Endodermal cell (in vitro differentiated cells): ENCODE results near the gene IAH1. TPM values are rescaled to one million over a fixed set of nuclear protein-coding genes. Genes with fewer than 3 reads are reported as not detected.

Source experiments
- DNase-seq: peaks from one replicate; pipeline ENCODE4 v3.0.0-alpha.2; 2017
- H3K27ac ChIP-seq: 2 replicates; pipeline ENCODE4 v1.5.1; 2013; ENCODE audit warnings: mild to moderate bottlenecking, low read depth, low read length, moderate library complexity
- H3K27me3 ChIP-seq: 2 replicates; pipeline ENCODE4 v1.6.1; 2013; ENCODE audit warnings: mild to moderate bottlenecking, low read length, moderate library complexity; ENCODE audit not compliant: insufficient read depth, control insufficient read depth, poor library complexity, severe bottlenecking
- H3K36me3 ChIP-seq: 2 replicates; pipeline ENCODE4 v1.7.0; 2013; ENCODE audit warnings: mild to moderate bottlenecking, low read length, moderate library complexity; ENCODE audit not compliant: control insufficient read depth, insufficient read depth
- H3K4me1 ChIP-seq: one replicate; pipeline ENCODE4 v1.7.0; 2013; ENCODE audit warnings: low read length; ENCODE audit not compliant: control insufficient read depth, insufficient read depth
- H3K4me3 ChIP-seq: 2 replicates; pipeline ENCODE4 v1.5.1; 2013; ENCODE audit warnings: mild to moderate bottlenecking, low read length, moderate library complexity
- H3K9ac ChIP-seq: 2 replicates; pipeline ENCODE4 v1.6.1; 2013; ENCODE audit warnings: mild to moderate bottlenecking, low read length, moderate library complexity; ENCODE audit not compliant: poor library complexity, severe bottlenecking; ENCODE audit errors: extremely low read depth
- H3K9me3 ChIP-seq: 2 replicates; pipeline ENCODE4 v1.6.1; 2013; ENCODE audit warnings: mild to moderate bottlenecking, low read length, moderate library complexity; ENCODE audit not compliant: control insufficient read depth
- H3K27ac Mint-ChIP-seq: 2 replicates; pipeline ENCODE4 v1.8.0; 2020; ENCODE audit warnings: mixed read lengths
- H3K27me3 Mint-ChIP-seq: 2 replicates; pipeline ENCODE4 v1.8.0; 2021; ENCODE audit warnings: mild to moderate bottlenecking, mixed read lengths; ENCODE audit not compliant: insufficient read depth
- H3K36me3 Mint-ChIP-seq: 2 replicates; pipeline ENCODE4 v1.8.0; 2020; ENCODE audit warnings: low read depth, mixed read lengths
- H3K4me1 Mint-ChIP-seq: 2 replicates; pipeline ENCODE4 v1.8.0; 2020; ENCODE audit warnings: mixed read lengths
- H3K4me3 Mint-ChIP-seq: 2 replicates; pipeline ENCODE4 v1.8.0; 2020; ENCODE audit warnings: mild to moderate bottlenecking, moderate library complexity, mixed read lengths
- H3K9me3 Mint-ChIP-seq: 2 replicates; pipeline ENCODE4 v1.8.0; 2020; ENCODE audit warnings: mild to moderate bottlenecking, mixed read lengths
- CTCF ChIP-seq: fragments of 200-600 bp; sonication (generic); conservative IDR thresholded peaks from 2 replicates; pipeline ENCODE4 v1.5.0; 2021; ENCODE audit warnings: antibody characterized with exemption, mild to moderate bottlenecking
- WGBS, 2 experiments: methylation state at CpG; one replicate each; pipeline versions ENCODE4 v1.1.5 to v1.1.7; 2013; ENCODE audit warnings: missing lambda C conversion rate in 2 of 2, mixed read lengths in 1 of 2; ENCODE audit not compliant: insufficient coverage in 1 of 2, insufficient read length in 1 of 2; 5-methylcytosine and 5-hydroxymethylcytosine counted together
- total RNA-seq, 2 donors: library from RNA; stranded (reverse); fragmentation: NEBNext Ultra II Directional in 1 of 2; extraction: Animal tissue kit (Norgen Biotek cat#: 25700) in 1 of 2; gene quantifications; 2 replicates in 1 of 2; 3 replicates in 1 of 2; pipeline ENCODE4 v1.2.1, GENCODE V29; 2021

Gene IAH1
- total RNA-seq, 2 donors from 2014 or later = 33.6 to 50.6 TPM

- Histone ChIP-seq H3K27ac (no peak overlapping the region), H3K4me3 (no peak overlapping the region), H3K4me1 (no peaks in the 10 kb centered on the region), H3K27me3 (no peaks in the 10 kb centered on the region), H3K36me3 (peaks cover 59% of the 10 kb centered on the region), H3K9ac (no peak overlapping the region), H3K9me3 (no peaks in the 10 kb centered on the region)
- H3K4me3 Mint-ChIP-seq = no peak overlapping the region
- DNase-seq = no peak
- peaks cover 7% of the 10 kb centered on the region for H3K4me1 Mint-ChIP-seq
- TF ChIP-seq CTCF = no peak
- H3K9me3 Mint-ChIP-seq = no peaks in the 10 kb centered on the region
- no peaks in the 10 kb centered on the region for H3K27me3 Mint-ChIP-seq
- peaks cover 42% of the 10 kb centered on the region for H3K36me3 Mint-ChIP-seq
- H3K27ac Mint-ChIP-seq = no peak overlapping the region
- 91 to 94% methylated on average over 9 to 10 of the region's 10 CpGs for WGBS, 2 experiments
These were observed 6.7 kb upstream of the IAH1 start for GRCh38 chr2:9467687-9468086.

DNA sequence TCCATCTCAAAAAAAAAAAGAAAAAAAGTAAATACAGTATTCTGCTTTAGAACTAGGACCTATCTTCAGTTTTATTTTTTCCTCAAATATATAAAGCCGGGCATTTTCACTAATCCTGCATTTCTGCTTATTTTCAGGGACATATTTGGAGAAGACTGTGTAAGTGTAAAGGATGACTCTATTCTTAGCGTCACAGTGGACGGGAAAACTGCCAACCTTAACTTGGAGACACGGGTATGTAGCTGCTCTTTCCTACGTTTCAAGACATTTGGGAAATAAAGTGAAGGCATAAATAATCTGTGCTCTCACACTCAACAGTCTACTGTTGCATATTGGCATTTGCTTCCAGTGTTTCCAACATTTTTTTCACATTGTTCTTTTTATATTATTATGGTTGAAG is 3.1 kb upstream of the IAH1 start:
- no peaks in the 10 kb centered on the region for H3K27me3 Mint-ChIP-seq
- H3K4me3 Mint-ChIP-seq = no peak overlapping the region
- WGBS, 2 experiments = 98% methylated on average over 4 to 5 of the region's 5 CpGs
- H3K4me1 ChIP-seq = no peaks in the 10 kb centered on the region
- TF ChIP-seq CTCF = no peak
- no peak overlapping the region for H3K9ac ChIP-seq
- H3K4me3 ChIP-seq = no peak overlapping the region
- H3K27me3 ChIP-seq = no peaks in the 10 kb centered on the region
- peaks cover 43% of the 10 kb centered on the region for H3K36me3 ChIP-seq
- peaks cover under 1% of the 10 kb centered on the region for H3K9me3 ChIP-seq
- H3K27ac Mint-ChIP-seq = no peak overlapping the region
- peaks cover 10% of the 10 kb centered on the region for H3K4me1 Mint-ChIP-seq
- H3K9me3 Mint-ChIP-seq = peaks cover 2% of the 10 kb centered on the region
- DNase-seq = no peak
- no peak overlapping the region for H3K27ac ChIP-seq
- H3K36me3 Mint-ChIP-seq = peaks cover 36% of the 10 kb centered on the region

DNA sequence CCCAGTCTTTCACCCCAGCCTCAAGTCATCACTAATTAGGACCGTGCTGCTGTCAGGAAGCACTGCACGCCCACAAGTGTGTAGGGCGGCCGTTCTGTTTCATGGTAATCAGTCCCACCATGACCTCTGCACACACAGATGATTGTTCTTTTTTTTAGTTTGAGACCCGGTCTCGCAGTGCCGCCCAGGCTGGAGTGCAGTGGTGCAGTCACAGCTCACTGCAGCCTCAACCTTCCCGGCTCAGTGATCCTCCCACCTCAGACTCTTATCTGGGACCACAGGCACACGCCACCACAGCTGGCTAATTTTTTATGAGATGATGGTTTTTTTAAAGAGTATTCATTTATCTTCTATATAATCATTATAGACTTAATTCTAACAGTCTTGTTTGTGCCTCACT is 1.8 kb upstream of the IAH1 start:
- Histone ChIP-seq H3K36me3 (peaks cover 47% of the 10 kb centered on the region), H3K9me3 (peaks cover 14% of the 10 kb centered on the region), H3K9ac (no peak overlapping the region), H3K4me3 (no peak overlapping the region), H3K4me1 (no peaks in the 10 kb centered on the region), H3K27ac (no peak overlapping the region), H3K27me3 (no peaks in the 10 kb centered on the region)
- Mint-ChIP-seq H3K4me1 (peaks cover 15% of the 10 kb centered on the region), H3K27me3 (no peaks in the 10 kb centered on the region), H3K9me3 (peaks cover 15% of the 10 kb centered on the region), H3K36me3 (peaks cover 48% of the 10 kb centered on the region), H3K27ac (no peak overlapping the region), H3K4me3 (no peak overlapping the region)
- 83 to 95% methylated on average over 2 to 8 of the region's 9 CpGs for WGBS, 2 experiments
- no peak for TF ChIP-seq CTCF
- DNase-seq = no peak
